B cell (primary cell): Measurements from ENCODE around the gene XPA. TPM values are rescaled to one million over a fixed set of nuclear protein-coding genes. Genes with fewer than 3 reads are reported as not detected.

Experiments
- ATAC-seq: fragments of 200-7000 bp; cut with Tn5 transposase; one replicate; pipeline ENCODE4 v1.10.0; 2021; ENCODE audit warnings: low read depth, mild to moderate bottlenecking, moderate number of reproducible peaks, moderate library complexity
- CTCF ChIA-PET: fragments of 350-600 bp; sonication (Branson Sonifier 250); formaldehyde crosslinking; loops from one replicate; lab custom pipeline; 2021; ENCODE audit warnings: antibody characterized with exemption, inconsistent platforms; lab: Charles Lee
- POLR2A ChIA-PET: fragments of 350-600 bp; sonication (Branson Sonifier 250); formaldehyde crosslinking; loops from one replicate; lab custom pipeline; 2021; ENCODE audit warnings: antibody characterized with exemption; lab: Charles Lee
- DNase-seq: peaks from one replicate; pipeline ENCODE4 v3.0.0; 2013
- H2AFZ ChIP-seq: 2 replicates; pipeline ENCODE4 v1.6.1; 2012; ENCODE audit warnings: mild to moderate bottlenecking, low read depth, low read length; ENCODE audit not compliant: insufficient read depth, poor library complexity, severe bottlenecking
- H3K27ac ChIP-seq, 2 donors: 1 replicate in 1 of 2; 2 replicates in 1 of 2; pipeline ENCODE4 v1.5.1; 2012 to 2013; ENCODE audit warnings: low read length in 2 of 2, mild to moderate bottlenecking in 2 of 2, moderate library complexity in 1 of 2
- H3K27me3 ChIP-seq, 4 experiments: fragments of 200-600 bp in 1 of 4; sonication (generic) in 1 of 4; replicated peaks in 1 of 4; 1 replicate in 2 of 4; 2 replicates in 2 of 4; pipeline versions ENCODE4 v1.6.1 to v1.7.0; 2013 to 2016; ENCODE audit warnings: low read length in 3 of 4, mild to moderate bottlenecking in 2 of 4, mixed read lengths in 1 of 4, moderate library complexity in 1 of 4; ENCODE audit not compliant: insufficient read depth in 4 of 4, control insufficient read depth in 3 of 4; ENCODE audit errors: control extremely low read depth in 1 of 4
- H3K36me3 ChIP-seq, 2 experiments: replicated peaks in 1 of 2; 1 replicate in 1 of 2; 2 replicates in 1 of 2; pipeline versions ENCODE4 v1.6.1 to v1.7.1; 2013; ENCODE audit warnings: low read length in 1 of 2; ENCODE audit not compliant: insufficient read depth in 2 of 2, control insufficient read depth in 1 of 2; ENCODE audit errors: control extremely low read depth in 1 of 2, extremely low read depth in 1 of 2
- H3K4me1 ChIP-seq, 2 donors: fragments of 200-600 bp in 1 of 2; sonication (generic) in 1 of 2; 1 replicate in 1 of 2; 2 replicates in 1 of 2; pipeline versions ENCODE4 v1.5.1 to v1.6.1; 2013 to 2017; ENCODE audit warnings: low read length in 2 of 2; ENCODE audit not compliant: control insufficient read depth in 2 of 2, insufficient read depth in 2 of 2
- H3K4me2 ChIP-seq: replicated peaks from 2 replicates; pipeline ENCODE3; 2012; ENCODE audit warnings: mild to moderate bottlenecking, low read depth, low read length; ENCODE audit not compliant: poor library complexity, severe bottlenecking
- H3K4me3 ChIP-seq, 5 experiments: fragments of 200-600 bp in 1 of 5; sonication (generic) in 1 of 5; 1 replicate in 3 of 5; 2 replicates in 2 of 5; pipeline versions ENCODE4 v1.5.1 to v1.7.0; 2011 to 2016; ENCODE audit warnings: low read length in 4 of 5, mild to moderate bottlenecking in 4 of 5, low read depth in 2 of 5, control low read depth in 1 of 5, moderate library complexity in 1 of 5; ENCODE audit not compliant: insufficient read depth in 1 of 5; ENCODE audit errors: control extremely low read depth in 1 of 5, extremely low read depth in 1 of 5
- H3K79me2 ChIP-seq: fragments of 200-600 bp; sonication (generic); one replicate; pipeline ENCODE4 v1.6.0; 2016; ENCODE audit warnings: low read length; ENCODE audit not compliant: control insufficient read depth, insufficient read depth
- H3K9ac ChIP-seq: fragments of 200-600 bp; sonication (generic); 2 replicates; pipeline ENCODE4 v1.6.1; 2017; ENCODE audit warnings: mild to moderate bottlenecking, low read length, moderate library complexity
- H3K9me3 ChIP-seq, 3 donors: one replicate each; pipeline versions ENCODE4 v1.6.1 to v1.7.1; 2013; ENCODE audit warnings: low read length in 2 of 3; ENCODE audit not compliant: control insufficient read depth in 2 of 3, insufficient read depth in 1 of 3; ENCODE audit errors: control extremely low read depth in 1 of 3
- H4K20me1 ChIP-seq: 2 replicates; pipeline ENCODE4 v1.6.0; 2012; ENCODE audit warnings: mild to moderate bottlenecking, low read length; ENCODE audit not compliant: insufficient read depth, control insufficient read depth, poor library complexity, severe bottlenecking
- H3K27ac Mint-ChIP-seq: one replicate; pipeline ENCODE4 v1.8.0; 2021; ENCODE audit warnings: mixed read lengths
- H3K27me3 Mint-ChIP-seq: one replicate; pipeline ENCODE4 v1.8.0; 2021; ENCODE audit warnings: mixed read lengths
- H3K4me1 Mint-ChIP-seq: one replicate; pipeline ENCODE4 v1.8.0; 2021; ENCODE audit warnings: mixed read lengths
- H3K4me3 Mint-ChIP-seq: one replicate; pipeline ENCODE4 v1.8.0; 2021; ENCODE audit warnings: mixed read lengths
- H3K9me3 Mint-ChIP-seq: one replicate; pipeline ENCODE4 v1.8.0; 2022; ENCODE audit warnings: mixed read lengths; ENCODE audit not compliant: insufficient read depth
- CTCF ChIP-seq: fragments of 200-600 bp; IDR thresholded peaks from one replicate; pipeline ENCODE4 v1.8.0; 2022; ENCODE audit warnings: antibody characterized with exemption, mild to moderate bottlenecking
- WGBS: methylation state at CpG from one replicate; pipeline ENCODE4 v1.1.5; 2013; ENCODE audit warnings: missing lambda C conversion rate; ENCODE audit not compliant: insufficient coverage; 5-methylcytosine and 5-hydroxymethylcytosine counted together
- intact Hi-C: fragments of 100-400 bp; cut with micrococcal nuclease; formaldehyde crosslinking; loops from one replicate; pipeline ENCODE4 v1.10.0; 2022
- polyA plus RNA-seq: library from polyadenylated mRNA; depleted of rRNA; stranded (reverse); fragments of >200 nt; gene quantifications from 2 replicates; pipeline ENCODE4 v1.2.3, GENCODE V29; 2012
- total RNA-seq, 2 donors: library from RNA; stranded (reverse); fragments of 120-200 nt in 1 of 2; gene quantifications; 1 replicate in 1 of 2; 2 replicates in 1 of 2; pipeline versions ENCODE4 v1.2.3 to v1.2.4, GENCODE V29; 2013 to 2022

Gene XPA
- total and polyA plus RNA-seq, 2 donors (not counting 1 experiment from before 2014, with no cell fraction given) = 3.8 to 21.3 TPM

DNA sequence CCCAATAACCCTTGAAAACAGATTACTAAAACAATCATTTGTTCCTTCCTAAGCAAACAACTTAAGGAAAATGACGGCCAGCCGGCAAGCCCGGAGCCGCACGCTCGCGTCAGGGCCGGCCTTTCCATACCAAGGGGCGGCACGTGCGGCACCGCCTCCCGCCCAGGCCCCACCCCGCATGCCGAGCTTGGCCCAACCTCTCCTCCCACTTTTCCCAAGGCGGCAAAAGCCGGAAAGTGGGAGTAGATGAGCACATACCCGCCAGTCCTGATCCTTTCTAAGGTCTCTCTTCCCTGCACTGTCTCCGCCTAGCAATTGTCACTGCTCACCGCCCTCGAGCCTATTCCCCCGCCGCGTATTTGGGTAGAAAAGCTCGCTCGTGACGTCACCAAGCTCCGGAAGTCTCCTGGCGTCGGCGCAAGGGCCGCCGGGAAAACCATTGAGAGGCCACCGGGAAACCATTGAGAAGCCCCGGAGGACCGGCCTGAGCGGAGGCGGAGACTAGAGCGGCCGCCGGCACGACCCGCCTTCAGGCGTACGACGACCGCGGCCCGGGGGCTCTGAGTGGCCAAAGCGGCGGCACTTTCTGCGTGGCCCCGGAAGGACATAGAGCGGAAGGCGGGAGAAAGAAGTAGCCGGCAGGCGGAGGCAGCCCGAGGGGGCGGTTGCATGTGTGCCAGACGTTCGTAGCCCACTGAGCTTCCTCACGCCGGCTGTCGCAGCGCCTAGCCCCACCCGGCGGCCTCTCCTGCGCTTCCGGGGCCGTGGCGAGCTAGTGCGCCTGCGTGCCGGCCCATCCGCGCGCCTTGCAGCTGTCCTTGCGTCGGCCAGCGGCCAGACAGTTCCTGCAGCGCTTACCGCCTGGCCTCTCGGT, 63.9 kb downstream of the XPA start, which contains the start of the genes NCBP1 and TSTD2:
Gene NCBP1 (plus strand): TSS at position 837 of the 874 bp plus-strand sequence. CDS start 61 bp downstream, outside the sequence.
Gene TSTD2 (minus strand): TSS at position 384 of the 874 bp plus-strand sequence. CDS start 5,806 bp downstream, outside the sequence.
- Histone ChIP-seq H3K4me1 (peaks cover 26 to 35% of the 10 kb centered on the region in 2 donors), H3K36me3 (no peaks in the 10 kb centered on the region), H4K20me1 (peaks cover 16% of the 10 kb centered on the region), H3K9ac (peak within 1 kb of the TSS; percentile 96), H2AFZ (peak within 1 kb of the TSS; percentile 94), H3K4me3 (peak within 1 kb of the TSS; percentile 94 to 99 (median 95)), H3K9me3 (no peaks in the 10 kb centered on the region), H3K79me2 (peaks cover 81% of the 10 kb centered on the region), H3K27ac (peak within 1 kb of the TSS; percentile 92 to 93), H3K27me3 (no peaks in the 10 kb centered on the region), H3K4me2 (peak within 1 kb of the TSS; percentile 72)
- CTCF ChIA-PET = interaction anchor here (0.7 to 4.9 kb wide), 11 partner anchors 10 to 779 kb away, joined by 3 to 30 read pairs (median 4); partner anchors contain the start of genes TBC1D2, TDRD7 and ZNF782
- Mint-ChIP-seq H3K4me1 (peaks cover 58% of the 10 kb centered on the region), H3K4me3 (peak within 1 kb of the TSS; percentile 97), H3K27me3 (no peaks in the 10 kb centered on the region), H3K27ac (peak within 1 kb of the TSS; percentile 98), H3K9me3 (no peaks in the 10 kb centered on the region)
- intact Hi-C loops = loop anchor here (1.0 to 10.0 kb wide), 9 partner anchors 64 to 1756 kb away; partner anchors contain the start of genes ERCC6L2, NANS, TDRD7 and TRMO
- no peak for TF ChIP-seq CTCF
- DNase-seq (peak; percentile 99), ATAC-seq (peak; percentile 91)
- WGBS = under 1% methylated on average over 83 of the region's 83 CpGs
- POLR2A ChIA-PET = interaction anchor here (0.7 to 1.3 kb wide), 6 partner anchors 9 to 351 kb away, joined by 3 to 10 read pairs (median 5); partner anchors contain the start of genes TDRD7, TRMO and XPA
